Sigmoid colon (tissue), 3 donors: Measurements from ENCODE around the gene PLXND1.

ENCODE experiments used
- POLR2A ChIP-seq, 2 donors: fragments of 450-650 bp; IDR thresholded peaks; one replicate each; pipeline ENCODE4 v1.6.1; 2016; ENCODE audit warnings: antibody characterized with exemption in 2 of 2, mild to moderate bottlenecking in 2 of 2, moderate library complexity in 2 of 2
- TF ChIP-seq, protein P1 (sequence below), 4 experiments: fragments of 450-650 bp in 3 of 4; fragments of 200-600 bp in 1 of 4; IDR thresholded peaks; one replicate each; pipeline ENCODE4 v1.5.1; 2016 to 2019; ENCODE audit warnings: antibody characterized with exemption in 4 of 4, mild to moderate bottlenecking in 3 of 4, moderate library complexity in 2 of 4

DNA sequence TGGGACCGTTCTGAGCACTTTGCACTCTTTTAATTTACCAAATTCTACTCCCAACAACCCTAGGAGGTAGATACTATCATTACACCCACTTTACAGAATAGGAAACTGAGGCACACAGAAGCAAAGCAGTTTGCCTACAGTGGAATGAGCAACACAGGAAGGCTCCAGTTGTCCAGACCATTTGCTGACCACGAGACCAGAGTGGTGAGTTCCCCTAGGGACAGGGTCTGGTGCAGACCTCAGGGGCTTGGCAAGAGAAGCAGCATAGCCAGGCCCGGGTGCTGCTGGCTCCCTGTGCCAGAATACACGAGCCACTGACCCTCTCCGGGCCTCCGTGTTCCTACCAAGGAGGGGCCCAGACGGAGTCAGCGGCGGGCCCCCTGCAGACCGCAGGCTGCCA is 26.5 kb downstream of the PLXND1 start:
- TF ChIP-seq, protein P1, sequence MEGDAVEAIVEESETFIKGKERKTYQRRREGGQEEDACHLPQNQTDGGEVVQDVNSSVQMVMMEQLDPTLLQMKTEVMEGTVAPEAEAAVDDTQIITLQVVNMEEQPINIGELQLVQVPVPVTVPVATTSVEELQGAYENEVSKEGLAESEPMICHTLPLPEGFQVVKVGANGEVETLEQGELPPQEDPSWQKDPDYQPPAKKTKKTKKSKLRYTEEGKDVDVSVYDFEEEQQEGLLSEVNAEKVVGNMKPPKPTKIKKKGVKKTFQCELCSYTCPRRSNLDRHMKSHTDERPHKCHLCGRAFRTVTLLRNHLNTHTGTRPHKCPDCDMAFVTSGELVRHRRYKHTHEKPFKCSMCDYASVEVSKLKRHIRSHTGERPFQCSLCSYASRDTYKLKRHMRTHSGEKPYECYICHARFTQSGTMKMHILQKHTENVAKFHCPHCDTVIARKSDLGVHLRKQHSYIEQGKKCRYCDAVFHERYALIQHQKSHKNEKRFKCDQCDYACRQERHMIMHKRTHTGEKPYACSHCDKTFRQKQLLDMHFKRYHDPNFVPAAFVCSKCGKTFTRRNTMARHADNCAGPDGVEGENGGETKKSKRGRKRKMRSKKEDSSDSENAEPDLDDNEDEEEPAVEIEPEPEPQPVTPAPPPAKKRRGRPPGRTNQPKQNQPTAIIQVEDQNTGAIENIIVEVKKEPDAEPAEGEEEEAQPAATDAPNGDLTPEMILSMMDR (IDR thresholded peaks at IDR 0.05): no peak
- TF ChIP-seq POLR2A (IDR thresholded peaks at IDR 0.05): no peak
